Left renal cortex interstitium (tissue), 4 donors: ENCODE measurements around the gene SERPINA4. TPM values are rescaled to one million over a fixed set of nuclear protein-coding genes. Genes with fewer than 3 reads are reported as not detected.

Experiments used
- DNase-seq, 4 donors: peaks; one replicate each; pipeline ENCODE4 v3.0.0-alpha.2; 2013; ENCODE audit warnings: low read depth in 4 of 4, low spot score in 2 of 4, missing footprints in 1 of 4
- polyA plus RNA-seq, 4 donors: library from polyadenylated mRNA; unstranded; fragments of 120-200 nt; gene quantifications; one replicate each; pipeline ENCODE4 v1.2.1, GENCODE V29; 2013; ENCODE audit not compliant: insufficient read length in 4 of 4

Gene SERPINA4, protein sequence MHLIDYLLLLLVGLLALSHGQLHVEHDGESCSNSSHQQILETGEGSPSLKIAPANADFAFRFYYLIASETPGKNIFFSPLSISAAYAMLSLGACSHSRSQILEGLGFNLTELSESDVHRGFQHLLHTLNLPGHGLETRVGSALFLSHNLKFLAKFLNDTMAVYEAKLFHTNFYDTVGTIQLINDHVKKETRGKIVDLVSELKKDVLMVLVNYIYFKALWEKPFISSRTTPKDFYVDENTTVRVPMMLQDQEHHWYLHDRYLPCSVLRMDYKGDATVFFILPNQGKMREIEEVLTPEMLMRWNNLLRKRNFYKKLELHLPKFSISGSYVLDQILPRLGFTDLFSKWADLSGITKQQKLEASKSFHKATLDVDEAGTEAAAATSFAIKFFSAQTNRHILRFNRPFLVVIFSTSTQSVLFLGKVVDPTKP
- polyA plus RNA-seq = 1 to 10 TPM; 1.0 to 3.8 (median 1.3) TPM

DNA sequence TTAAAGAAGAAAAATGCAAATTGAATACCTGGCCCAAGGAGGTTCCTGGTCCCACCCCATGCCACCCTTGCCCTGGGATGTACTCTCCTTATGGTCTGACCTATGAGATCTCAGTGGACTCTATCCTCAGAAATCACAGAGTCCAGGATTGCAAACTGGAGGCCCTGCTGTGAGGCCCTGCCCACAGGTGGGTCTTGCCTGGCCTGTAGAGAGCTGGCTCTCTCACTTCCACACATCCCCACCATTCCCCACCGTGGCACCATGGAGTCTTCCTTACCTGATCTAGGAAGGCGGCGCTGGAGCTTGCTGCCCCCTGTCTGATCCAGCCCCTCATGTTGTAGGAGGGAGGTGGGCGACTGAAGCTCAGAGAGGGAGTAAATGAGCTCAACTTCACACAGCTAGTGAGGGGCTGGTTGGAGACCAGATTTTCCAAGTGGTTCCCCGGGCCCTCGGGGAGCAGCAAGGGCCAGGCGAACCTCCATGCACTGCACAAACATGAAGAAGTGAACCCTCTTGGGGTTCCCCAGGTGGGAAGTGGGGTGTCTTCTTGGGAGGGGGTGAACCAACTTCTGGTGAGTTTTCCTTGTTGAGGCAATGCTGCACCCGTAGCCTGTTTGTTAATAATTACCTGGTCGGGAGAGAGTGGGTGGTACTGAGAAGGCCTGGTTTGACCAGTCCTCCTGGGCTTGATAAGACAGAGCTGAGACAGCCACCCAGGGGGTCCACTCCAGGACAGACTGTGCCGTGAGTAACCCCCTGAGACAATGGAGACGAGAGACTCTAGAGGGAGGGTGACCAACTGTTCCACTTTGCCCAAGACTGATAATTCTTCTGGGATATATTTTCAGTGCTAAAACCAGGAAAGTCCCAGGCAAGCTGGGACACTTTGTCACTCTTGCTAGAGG is at the start of gene SERPINA4:
TSS of gene SERPINA4 (plus strand) at position 692 of the 905 bp plus-strand sequence. CDS start 2,041 bp downstream, outside the sequence.
- DNase-seq = no peak

DNA sequence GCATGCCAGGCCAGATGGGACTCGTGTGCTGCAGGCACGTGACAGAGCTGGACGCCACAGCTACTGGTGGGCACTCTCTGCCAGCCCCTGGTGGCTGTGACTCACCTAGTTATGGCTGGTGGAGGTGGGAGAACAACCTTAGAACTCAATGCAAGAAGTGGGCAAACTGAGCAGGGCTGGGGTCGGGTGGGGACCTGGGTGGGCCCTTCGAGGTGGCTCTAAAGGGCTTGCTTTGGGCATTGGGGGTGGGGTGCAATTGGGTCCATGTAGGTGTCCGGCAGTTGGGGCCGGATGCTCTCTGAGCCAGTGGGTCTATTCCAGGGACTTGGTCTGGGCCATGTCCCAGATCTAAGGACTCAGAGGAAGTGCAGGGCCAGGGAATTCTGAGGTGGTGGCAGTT is 46.9 kb upstream of the SERPINA4 start:
- no peak for DNase-seq

DNA sequence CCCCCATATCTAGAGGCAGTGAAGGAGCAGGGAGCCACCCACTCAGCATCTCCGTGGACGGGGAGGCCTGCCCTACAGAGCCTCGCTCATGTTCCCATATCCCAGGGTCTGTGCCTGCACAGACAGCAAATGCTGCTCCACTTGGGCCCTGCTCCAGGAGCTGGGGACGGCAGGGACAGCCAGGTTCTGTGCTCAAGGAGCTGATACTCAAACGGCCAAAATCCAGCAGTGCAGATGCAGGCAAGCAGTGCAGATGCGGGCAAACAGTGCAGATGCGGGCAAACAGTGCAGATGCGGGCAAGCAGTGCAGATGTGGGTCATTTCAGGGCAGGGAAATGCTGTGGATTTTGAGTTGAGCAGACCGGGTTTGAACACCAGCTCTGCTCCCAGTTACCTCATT is 45.8 kb upstream of the SERPINA4 start:
- DNase-seq = no peak

DNA sequence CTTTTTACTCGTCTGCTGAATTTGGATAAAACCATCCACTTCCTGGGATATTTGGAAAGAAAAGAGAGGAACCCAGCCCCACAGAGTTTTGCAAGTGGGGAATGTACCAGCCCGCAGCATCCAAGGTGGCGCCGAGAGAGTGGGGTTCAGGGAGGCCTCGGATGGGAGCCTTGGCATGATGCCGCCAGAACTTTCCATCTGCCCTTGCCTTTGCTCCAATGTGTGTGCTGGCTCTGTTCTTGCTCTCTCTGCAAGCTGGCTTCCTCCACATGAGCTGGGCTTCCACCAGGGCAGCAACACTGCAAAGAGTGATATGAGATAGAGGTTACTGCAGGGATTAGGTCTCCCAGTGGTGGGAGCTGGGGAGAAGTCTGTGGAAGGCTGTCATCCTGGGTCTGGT is 45.4 kb upstream of the SERPINA4 start:
- DNase-seq = no peak

DNA sequence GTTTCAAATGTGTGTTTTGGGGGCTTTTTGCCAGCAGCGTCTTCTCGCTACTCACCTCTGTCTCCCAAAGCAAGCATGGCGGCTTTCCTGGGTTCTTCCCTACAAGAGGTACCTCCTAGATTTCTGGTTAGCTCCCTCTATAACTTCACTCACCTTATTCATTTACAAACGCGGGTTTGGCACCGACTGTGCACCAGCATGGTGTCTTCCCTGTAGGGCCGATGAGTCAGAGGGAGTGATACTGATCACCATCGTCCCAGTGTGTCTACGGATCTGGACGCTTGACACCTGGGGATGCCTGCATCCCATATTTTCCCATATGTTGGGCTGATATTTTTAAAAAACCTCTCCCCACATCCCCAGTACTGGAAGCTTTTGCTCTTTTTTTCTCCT is 44.0 kb upstream of the SERPINA4 start:
- no peak for DNase-seq

DNA sequence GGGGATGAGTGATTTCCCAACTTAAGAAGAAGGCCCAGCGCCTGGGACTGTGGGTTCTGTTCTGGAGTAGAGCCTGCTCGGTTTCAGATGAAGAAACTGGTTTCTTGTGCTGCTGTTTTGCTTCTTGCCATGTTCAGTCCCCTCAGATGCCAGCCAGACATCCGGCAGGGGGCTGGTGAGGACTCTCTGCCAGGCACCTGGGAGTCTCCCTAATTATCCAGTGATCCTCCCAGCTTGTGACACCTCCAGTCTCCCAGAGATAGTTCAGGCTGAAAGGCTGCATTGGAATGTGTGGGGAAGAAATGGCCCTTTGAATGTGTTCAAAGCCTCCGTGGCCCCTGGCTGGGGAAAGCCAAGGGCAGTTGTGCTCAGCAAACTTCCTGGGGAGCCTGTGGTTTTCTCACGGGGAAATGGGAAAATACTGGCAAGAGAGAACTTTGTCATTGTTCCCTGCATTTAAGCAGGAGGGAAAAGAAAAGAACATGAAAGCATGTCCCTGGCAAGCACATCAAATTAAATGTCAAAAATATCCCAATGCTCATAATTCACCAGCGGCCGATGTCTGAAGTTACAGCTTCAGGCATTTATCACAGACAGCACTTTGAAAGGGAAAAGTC is 43.5 kb upstream of the SERPINA4 start:
- no peak for DNase-seq

DNA sequence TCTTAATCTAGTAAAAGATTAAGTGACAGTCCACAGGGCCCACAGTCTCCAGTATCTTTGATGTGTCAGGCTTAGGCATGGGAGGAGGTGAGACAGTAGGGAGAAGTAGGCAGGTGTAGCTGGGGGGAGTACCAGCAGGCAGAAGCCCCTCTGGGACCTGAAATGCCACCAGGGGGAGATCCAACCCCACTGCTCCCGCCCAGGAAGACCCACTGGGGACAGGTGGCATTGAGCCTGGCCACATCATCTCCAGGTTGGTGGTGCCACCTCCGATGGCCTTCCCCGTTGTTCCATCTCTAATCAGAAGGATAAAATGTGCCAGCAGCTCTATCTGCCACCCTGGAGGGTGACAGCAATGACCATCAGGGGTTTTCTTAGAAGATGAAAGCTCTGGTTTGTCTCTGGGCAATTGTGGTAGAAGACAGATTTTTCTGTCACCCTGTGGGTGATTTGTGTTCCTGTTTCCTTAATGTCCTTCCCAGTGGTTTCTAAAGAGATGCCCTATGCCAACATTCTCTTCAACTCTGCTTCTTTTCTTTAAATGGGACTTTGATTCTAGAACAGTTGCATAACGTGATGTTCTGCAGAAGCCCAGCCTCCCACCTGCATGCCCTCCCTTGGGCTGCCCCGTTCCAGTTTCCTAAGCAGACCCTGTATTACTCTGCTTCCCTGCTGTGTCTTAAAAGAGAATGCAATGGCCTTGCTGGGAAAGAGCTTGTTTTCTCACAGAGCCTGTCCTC is 39.7 kb upstream of the SERPINA4 start:
- no peak for DNase-seq

DNA sequence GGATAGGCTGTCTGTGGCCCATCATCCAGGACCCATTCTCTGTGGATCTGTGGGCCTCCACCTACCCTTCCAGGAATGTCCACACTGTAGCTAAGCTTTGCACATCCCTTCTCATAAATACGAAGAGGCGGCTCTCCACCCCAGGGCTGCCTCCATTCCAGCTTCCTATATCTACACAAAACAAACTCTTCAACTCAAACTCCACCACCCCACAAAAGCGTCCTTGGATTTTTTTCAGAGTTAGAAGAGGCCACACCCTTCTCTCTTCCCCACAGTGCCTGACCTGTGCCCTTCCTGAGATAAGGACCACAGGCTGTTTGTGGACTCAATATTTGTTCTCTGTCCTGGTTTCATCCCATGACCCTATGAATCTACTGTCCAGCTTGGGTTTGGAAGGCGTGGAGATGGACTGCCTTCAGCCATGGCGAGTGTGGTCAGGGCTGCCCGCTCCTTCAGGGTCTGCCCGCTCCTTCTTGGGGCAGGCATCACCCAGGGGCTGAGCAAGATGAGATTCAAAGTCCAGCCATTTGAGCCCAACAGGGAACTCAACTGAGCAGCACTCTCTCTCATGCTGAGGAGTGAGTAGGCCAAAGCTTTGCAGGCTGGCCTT is 39.0 kb upstream of the SERPINA4 start:
- DNase-seq = no peak

DNA sequence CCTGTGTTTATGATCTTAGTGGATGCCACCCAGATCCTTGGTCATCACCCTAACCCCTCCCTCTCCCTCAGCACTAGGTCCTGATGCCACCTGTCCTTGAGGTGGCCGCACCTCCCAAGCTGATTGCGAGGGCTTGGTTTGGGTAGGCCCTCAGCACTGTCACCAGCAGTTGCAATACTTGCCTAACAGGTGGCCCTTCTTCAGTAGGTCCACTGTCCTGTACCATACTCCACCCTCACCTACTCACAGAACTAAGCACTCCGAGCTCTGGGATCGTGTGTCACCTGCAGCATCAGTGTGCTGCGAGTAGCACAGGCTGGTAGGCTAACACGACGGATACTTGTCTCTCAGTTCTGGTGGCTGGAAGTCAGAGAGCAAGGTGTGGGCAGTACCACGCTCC is 38.0 kb upstream of the SERPINA4 start:
- no peak for DNase-seq

DNA sequence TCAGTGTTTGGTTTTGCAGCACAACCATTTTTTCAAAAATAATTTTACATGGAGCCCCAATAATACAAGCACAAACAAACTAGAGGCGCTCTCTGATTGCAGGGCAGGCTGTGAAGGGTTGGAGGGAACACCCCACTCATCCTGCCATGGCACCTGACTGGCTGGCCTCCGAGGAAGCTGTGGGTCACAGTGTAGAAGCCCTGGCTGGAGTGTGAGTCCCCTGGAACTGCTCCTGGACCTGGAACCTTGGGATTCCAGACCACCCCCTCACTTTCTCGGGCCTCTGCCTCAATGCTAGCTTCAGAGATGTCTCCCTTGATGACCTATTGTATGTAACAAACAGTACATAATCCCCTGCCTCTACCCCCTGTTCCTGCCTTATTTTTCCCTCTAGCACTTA is 37.1 kb upstream of the SERPINA4 start:
- no peak for DNase-seq

DNA sequence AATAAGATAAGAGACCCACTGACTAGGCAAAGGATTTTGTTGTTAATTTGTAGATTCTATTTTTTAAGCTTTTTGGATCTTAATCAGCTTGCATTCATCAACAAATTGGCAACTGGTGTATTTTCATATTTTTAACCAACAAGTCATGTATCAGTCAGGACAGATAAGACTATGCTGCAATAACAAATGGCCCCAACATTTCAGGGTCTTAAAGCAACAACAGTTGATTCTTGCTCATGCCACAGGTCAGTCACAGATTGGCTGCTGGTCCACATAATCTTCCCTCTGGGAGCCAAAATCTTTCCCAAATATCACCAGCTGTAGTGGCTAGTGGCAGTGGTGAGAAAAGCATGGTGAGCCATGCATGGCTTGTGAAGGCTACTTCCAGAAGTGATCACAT is 30.1 kb upstream of the SERPINA4 start:
- DNase-seq = no peak

DNA sequence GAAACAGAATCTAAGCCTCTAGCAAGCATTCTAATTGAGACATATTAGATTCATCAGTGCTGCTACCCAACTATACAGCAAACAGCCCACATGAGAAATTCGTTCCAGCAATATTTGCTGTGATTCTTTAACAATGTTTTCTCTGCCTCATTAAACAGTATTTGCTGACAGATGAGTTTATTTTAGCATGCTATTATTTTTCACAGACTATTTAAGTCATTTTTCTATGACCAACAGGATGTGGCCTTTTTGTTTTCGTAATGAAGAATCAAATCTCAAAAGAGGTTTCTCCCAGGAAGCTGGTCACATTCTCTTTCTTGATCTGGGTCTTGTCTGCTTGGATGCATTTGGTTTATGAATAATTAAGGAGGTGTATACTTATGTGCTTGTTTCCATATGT is 28.8 kb upstream of the SERPINA4 start:
- no peak for DNase-seq

DNA sequence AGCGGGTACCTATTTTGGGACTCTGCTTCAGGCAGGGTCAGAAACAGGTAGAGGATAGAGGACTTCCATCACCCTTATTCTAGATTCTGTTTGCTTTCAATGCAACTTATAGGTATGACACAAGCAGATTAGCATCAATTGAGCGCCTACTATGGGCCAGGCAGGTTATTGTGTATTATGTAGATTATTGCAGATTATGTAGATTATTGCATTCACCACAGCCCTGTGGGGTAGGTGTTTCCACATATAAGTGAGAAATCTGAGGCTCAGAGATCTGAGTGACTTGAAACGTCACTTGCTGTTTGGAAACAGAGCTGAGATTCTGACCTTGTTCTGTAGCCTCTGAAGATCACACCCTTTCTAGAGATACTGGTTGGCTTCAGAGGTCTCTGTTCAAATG is 25.7 kb upstream of the SERPINA4 start:
- DNase-seq = no peak

DNA sequence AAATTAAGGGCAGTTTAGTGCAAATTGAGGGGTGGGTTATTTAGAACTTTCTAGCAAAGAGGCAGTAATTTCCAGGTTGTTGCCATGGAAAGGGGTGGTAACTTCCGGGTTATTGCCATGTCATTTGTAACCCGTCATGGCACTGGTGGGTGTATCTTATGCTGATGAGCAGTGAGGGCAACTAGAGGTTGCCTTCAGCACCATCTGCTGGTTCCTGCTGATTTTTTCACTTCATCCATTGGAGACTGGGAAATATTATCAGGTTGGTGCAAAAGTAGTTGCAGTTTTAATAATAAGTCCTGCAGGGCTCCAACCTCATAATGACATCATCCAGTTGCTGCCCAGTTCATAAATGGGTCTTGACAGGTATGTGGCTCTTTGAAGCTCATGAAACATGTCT is 24.4 kb upstream of the SERPINA4 start:
- DNase-seq = no peak

DNA sequence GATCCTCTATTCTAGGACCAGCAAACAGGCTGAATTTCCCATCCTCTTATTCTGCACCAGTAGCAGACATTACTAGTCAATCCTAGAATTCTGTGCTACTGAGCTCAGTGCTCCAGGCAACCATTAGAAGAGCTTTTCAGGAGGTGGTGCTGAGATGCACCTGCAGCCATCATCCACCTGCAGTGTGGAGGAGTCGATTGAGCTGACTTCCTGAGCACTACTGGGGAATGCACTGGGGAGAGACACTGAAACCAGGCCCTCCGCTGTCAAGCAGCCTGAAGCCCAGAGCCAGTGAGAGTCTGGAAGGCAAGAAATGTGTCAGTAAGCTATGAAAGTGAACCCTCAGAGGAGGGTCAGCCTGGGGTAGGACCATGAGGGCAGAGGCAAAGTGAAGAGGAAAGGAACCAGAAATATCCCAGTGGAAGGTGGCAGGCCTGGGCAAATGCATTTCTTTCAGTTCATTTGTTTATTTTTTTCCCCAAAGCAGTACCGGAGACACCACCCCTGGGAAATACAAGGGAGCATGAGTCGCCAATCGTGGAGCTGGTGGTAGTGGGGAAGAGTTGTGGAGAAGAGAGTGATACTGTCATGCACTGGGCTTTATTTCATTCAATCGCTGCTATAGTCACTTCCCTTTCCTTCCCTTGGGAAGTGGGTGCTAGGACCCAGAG is 23.0 kb upstream of the SERPINA4 start:
- DNase-seq = no peak

DNA sequence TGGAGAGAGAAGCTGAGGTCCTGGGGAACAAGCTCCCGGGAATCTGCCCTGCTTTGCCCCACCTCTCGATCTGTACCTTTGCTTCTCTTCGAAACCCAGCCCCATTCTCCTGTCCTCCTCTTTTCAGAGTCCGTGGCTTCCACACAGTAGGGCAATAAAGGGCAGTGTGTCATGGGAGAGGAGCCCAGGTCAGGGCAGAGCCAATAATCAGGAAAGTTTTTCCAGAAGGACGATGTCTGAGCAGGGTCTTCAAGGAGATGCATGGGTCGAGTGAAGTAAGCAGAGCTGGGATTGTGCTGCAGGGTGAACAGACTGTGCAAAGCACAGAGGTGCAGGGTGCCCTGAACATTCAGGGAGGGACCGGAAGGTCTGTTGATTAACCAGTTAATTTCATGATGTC is 22.1 kb upstream of the SERPINA4 start:
- no peak for DNase-seq

DNA sequence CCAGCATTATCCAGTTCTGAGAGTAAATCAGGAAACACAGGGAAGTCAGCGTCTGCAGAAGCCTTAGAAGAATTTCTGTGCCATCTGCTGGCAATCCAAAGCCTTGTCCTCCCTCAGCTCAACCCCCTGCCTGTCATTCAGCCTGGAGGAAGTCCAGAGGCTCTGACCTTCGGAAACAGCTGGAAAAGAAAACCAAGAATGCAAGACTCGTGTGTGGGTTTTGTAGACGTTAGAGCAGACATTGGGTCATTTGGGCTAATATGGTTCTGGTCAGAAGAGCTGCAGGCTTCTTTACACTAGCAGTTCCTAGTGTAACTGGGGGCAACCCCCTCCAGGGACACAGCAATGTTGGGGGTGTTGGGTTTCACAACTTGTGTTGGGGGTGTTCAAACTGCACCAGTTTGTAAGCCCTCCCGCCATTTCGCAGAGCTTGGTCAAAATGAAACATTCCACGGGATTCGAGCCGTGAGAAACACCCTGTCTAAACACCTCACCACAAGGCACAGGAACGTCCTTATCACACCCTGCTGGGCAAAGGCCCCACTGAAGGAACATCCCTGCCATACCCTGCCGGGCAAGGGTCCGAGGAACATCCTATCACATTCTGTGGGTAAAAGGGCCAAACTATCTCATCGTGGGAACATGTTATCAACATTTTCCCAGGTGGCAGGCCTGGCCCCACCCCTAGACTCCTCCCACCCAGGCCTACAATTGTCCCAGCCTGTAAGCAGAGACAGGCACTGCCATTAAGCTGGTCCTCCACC is 21.0 kb upstream of the SERPINA4 start:
- peak in 1 of 4 donors; percentile 21 for DNase-seq

DNA sequence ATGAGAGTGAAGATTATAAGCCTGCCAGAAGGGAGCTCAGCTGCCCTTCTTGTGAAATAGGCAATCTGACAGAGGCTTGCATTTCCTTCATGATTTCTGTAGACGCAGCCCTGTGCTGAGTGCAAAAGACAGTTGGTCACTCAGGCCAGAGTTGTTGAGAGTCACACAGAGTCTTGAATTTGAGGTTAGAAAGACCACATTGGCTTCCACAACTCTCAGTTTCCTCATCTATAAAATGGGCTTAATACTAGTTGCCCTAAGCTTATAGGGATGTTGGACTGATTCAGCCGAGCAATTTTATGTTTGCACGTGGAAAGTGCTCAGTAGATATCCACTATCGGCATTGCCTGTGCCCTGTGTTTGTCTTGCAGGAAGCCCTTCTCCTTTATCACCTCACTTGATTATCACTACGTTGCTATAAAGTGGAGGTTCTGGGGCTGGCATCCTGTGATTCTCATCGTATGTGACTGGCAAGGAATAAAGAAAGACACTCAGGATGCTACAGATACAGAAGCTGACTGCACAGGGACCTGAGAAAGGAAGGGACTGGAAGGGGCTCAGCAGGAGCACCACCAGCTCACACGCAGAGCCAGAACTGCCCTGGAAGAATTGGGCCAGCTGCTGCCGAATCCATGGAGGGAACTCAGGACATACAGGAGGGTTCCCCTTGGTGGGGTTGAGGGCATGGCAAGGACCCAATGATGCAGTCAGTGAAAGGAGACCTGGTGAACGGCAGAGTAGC is 19.8 kb upstream of the SERPINA4 start:
- DNase-seq = no peak
